Left lung (tissue), 10 donors: ENCODE data around the gene ABCA7. TPM values are rescaled to one million over a fixed set of nuclear protein-coding genes. Genes with fewer than 3 reads are reported as not detected.

Experiments used
- ATAC-seq: fragments of 200-7000 bp; cut with Tn5 transposase; one replicate; pipeline ENCODE4 v1.9.1; 2020; ENCODE audit warnings: moderate library complexity
- DNase-seq, 4 donors: peaks; one replicate each; pipeline ENCODE4 v3.0.0-alpha.2; 2013 to 2020
- H3K27ac ChIP-seq, 2 donors: fragments of 200-600 bp; sonication (generic) in 1 of 2; one replicate each; pipeline versions ENCODE4 v1.5.0 to v1.8.0; 2020 to 2021
- H3K27me3 ChIP-seq, 2 donors: fragments of 200-600 bp; sonication (generic) in 1 of 2; one replicate each; pipeline versions ENCODE4 v1.5.0 to v1.8.0; 2020 to 2021
- H3K36me3 ChIP-seq, 2 donors: fragments of 200-600 bp; sonication (generic) in 1 of 2; one replicate each; pipeline versions ENCODE4 v1.5.0 to v1.8.0; 2020 to 2021
- H3K4me1 ChIP-seq, 2 donors: fragments of 200-600 bp; one replicate each; pipeline ENCODE4 v1.8.0; 2021
- H3K4me3 ChIP-seq, 2 donors: fragments of 200-600 bp; sonication (generic) in 1 of 2; one replicate each; pipeline versions ENCODE4 v1.5.0 to v1.8.0; 2020 to 2021; ENCODE audit warnings: mild to moderate bottlenecking in 1 of 2
- H3K9me3 ChIP-seq, 2 donors: fragments of 200-600 bp; sonication (generic) in 1 of 2; one replicate each; pipeline versions ENCODE4 v1.5.0 to v1.8.0; 2020 to 2021
- CTCF ChIP-seq, 2 donors: fragments of 200-600 bp; sonication (generic) in 1 of 2; IDR thresholded peaks; one replicate each; pipeline versions ENCODE4 v1.5.0 to v1.8.0; 2021; ENCODE audit warnings: antibody characterized with exemption in 2 of 2
- intact Hi-C, 2 donors: fragments of 100-400 bp; cut with DNase I; formaldehyde crosslinking; loops; one replicate each; pipeline versions ENCODE4 v1.11.2 to v1.14.2; 2022
- polyA plus RNA-seq, 6 donors: library from polyadenylated mRNA; unstranded; fragments of 120-200 nt; gene quantifications; one replicate each; pipeline ENCODE4 v1.2.1, GENCODE V29; 2013; ENCODE audit not compliant: insufficient read length in 6 of 6
- total RNA-seq, 2 donors: library from RNA; stranded (reverse); fragmentation: NEBNext Ultra II Directional; extraction: Animal tissue kit (Norgen Biotek cat#: 25700); gene quantifications; one replicate each; pipeline ENCODE4 v1.2.1, GENCODE V29; 2021
- donor health status: DM: no; HTN: yes; CAD: no.
- donor health status: DM: no; HTN: no; CAD: no.

ABCA7 gene
- total and polyA plus RNA-seq, 8 donors, result 3.3 to 52.2 (median 4.9) TPM

- Histone ChIP-seq H3K4me1 (peaks cover 17 to 18% of the 10 kb centered on the region in 2 donors), H3K4me3 (no peak overlapping the region), H3K9me3 (no peaks in the 10 kb centered on the region), H3K27ac (no peak overlapping the region), H3K36me3 (peaks cover 0 to 90% of the 10 kb centered on the region in 2 donors), H3K27me3 (no peaks in the 10 kb centered on the region)
- intact Hi-C loops, result no loop called here
- peak in 1 of 4 donors; percentile 66 for DNase-seq
- ATAC-seq, result no peak
- no peak for TF ChIP-seq CTCF (IDR thresholded peaks at IDR 0.05)
Measured at GRCh38 chr19:1011831-1012333, 28.0 kb upstream of the ABCA7 start.

DNA sequence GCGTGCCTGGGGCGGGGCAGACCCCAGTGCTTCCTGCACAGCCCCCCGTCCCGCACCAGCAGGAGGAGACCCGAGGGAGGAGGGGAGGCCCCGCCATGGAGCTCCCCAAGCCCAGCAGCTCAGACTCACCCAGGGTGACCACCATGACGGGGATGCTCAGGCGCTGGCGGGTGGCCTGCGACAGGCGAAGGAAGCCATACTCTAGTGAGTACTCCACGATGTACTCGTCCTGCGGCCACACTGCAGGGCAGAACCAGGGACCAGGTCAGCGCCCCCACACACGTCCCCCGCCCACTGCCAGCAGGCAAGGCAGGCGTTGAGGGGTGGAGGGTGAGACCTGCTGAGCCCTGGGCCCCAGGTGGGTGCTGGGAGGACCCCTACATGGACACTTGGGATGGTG is 27.6 kb upstream of the ABCA7 start:
- Histone ChIP-seq H3K27me3 (no peaks in the 10 kb centered on the region), H3K4me1 (peaks cover 22% of the 10 kb centered on the region in 2 donors), H3K9me3 (no peaks in the 10 kb centered on the region), H3K27ac (no peak overlapping the region), H3K4me3 (no peak overlapping the region), H3K36me3 (peaks cover 0 to 86% of the 10 kb centered on the region in 2 donors)
- DNase-seq (peak in 1 of 4 donors; percentile 65), ATAC-seq (no peak)
- intact Hi-C loops, result no loop called here
- no peak for TF ChIP-seq CTCF (IDR thresholded peaks at IDR 0.05)

DNA sequence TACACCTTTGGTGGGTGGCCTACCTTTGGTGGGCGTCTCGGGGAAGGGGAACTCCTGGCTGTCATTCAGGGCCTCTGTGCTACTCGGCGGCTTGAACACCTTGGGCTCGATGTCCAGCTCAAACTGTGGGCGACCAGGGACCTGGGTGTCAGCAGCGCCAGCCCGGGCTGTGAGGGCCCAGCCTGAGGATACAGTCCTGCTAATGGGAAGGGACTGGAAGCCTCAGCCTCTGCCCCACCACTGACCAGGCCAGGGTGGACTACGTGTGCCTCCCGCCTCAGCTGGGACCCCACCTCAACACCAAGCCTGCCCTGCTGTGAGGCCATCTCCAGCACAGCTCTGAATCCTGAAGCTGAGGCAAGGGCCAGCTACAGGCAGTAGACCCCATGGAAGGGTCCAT is 26.7 kb upstream of the ABCA7 start:
- Histone ChIP-seq H3K27me3 (no peaks in the 10 kb centered on the region), H3K4me3 (no peak overlapping the region), H3K9me3 (no peaks in the 10 kb centered on the region), H3K27ac (no peak overlapping the region), H3K36me3 (peaks cover 0 to 80% of the 10 kb centered on the region in 2 donors), H3K4me1 (peaks cover 30 to 31% of the 10 kb centered on the region in 2 donors)
- TF ChIP-seq CTCF (IDR thresholded peaks at IDR 0.05), result no peak
- DNase-seq (no peak), ATAC-seq (no peak)
- intact Hi-C loops, result no loop called here

DNA sequence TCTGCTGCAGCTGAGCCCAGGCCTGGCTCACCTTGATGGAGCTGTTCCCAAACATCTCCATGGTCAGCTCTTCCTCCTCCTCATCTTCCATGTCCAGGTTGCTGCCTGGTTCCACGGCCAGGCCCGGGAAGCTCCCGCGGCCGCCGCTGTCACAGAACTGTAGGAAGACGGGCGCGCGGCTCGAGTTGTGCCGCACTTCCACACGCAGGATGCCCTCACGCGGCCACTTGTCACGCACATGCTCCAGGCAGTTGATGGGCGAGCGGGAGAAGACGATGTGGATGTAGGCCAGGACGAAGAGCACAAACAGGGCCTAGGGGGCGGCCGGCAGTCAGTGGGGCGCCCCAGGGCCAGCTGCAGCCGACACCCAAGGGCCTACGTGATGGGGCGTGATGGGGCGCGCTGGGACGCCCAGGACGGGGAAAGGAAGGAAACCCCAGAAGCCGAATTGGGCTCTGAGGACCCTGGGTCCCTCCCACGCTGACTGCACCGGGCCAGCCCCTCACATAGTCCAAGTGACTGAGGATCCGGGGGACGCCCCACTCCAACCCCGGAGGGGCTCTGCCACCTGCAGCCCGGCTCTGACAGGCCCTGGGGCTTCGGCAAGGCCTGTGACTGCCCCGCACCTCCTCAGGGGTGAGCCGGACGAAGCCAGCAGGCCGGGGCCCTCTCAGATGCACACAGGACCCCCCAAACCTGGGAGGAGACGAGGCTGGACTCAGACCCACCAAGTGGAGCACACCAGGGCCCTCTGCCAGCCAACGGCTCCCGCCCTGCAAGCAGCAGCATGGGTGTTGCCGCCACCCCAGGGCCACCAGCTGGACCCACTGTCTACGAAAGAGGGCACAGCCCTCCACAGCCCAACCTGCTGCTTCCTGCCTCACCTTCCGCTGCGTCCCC is 25.5 kb upstream of the ABCA7 start:
- Histone ChIP-seq H3K4me3 (no peak overlapping the region), H3K36me3 (peaks cover 0 to 72% of the 10 kb centered on the region in 2 donors), H3K27me3 (no peaks in the 10 kb centered on the region), H3K4me1 (peaks cover 38 to 43% of the 10 kb centered on the region in 2 donors), H3K27ac (no peak overlapping the region), H3K9me3 (no peaks in the 10 kb centered on the region)
- intact Hi-C loops, result no loop called here
- TF ChIP-seq CTCF (IDR thresholded peaks at IDR 0.05), result no peak
- ATAC-seq (no peak), DNase-seq (peak in 1 of 4 donors; percentile 74)

DNA sequence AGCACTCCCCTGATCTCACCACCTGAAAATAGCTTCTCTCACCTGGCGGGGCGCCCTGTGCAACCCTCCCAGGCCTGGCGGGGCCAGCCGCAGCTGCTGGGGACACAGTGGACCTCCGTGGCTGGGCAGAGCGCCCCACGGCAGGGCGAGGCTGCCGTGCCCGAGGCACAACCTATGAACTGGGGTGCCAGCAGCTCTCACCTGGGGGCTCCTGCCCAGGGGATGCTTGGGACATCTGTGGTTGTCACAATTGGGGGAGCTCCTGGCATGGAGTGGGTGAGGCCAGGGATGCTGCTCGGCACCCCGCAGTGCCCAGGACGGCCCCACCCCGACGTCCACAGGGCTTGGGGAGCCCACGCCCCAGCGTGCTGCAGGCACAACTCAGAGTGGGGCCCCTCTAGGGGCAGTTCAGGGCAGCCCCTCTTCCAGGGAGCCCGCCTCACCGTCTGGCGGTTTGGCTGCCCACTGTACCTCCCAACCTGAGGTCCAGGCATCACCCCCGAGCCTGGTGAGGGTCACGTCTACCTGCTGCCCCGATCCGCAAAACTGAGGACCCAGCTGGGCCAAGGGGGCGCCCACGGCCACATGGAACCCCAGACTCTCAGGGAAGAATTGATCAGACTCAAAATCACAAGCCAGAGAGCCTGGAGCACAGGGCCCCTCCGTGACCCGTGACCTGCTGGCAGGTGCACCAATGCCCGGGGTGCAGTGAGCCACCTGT is 24.7 kb upstream of the ABCA7 start:
- intact Hi-C loops, result no loop called here
- Histone ChIP-seq H3K27me3 (no peaks in the 10 kb centered on the region), H3K9me3 (no peaks in the 10 kb centered on the region), H3K4me3 (no peak overlapping the region), H3K4me1 (peaks cover 43 to 51% of the 10 kb centered on the region in 2 donors), H3K36me3 (peaks cover 0 to 64% of the 10 kb centered on the region in 2 donors), H3K27ac (no peak overlapping the region)
- DNase-seq (peak in 1 of 4 donors; percentile 62), ATAC-seq (no peak)
- no peak for TF ChIP-seq CTCF (IDR thresholded peaks at IDR 0.05)
